ENCODE data around the gene IP6K2.
"Not testable (repeated sequence)": the region's sequence is repeated elsewhere in the genome, so short reads cannot be mapped to it uniquely, and the experiment has no call there.

The IP6K2 gene

GRCh38 chr3:48725185-48725855 is 8.3 kb upstream of the IP6K2 start:
- not testable (repeated sequence) for DNase-seq

GRCh38 chr3:48723725-48724124 is 6.7 kb upstream of the IP6K2 start:
- DNase-seq = no peak

- not testable (repeated sequence) for DNase-seq
Measured at GRCh38 chr3:48723293-48723692, 6.3 kb upstream of the IP6K2 start.

- no peak for DNase-seq
Measured at GRCh38 chr3:48716508-48716981, 476 bp downstream of the IP6K2 start.

GRCh38 chr3:48715174-48715800 is 1.7 kb downstream of the IP6K2 start:
- DNase-seq = no peak

GRCh38 chr3:48711727-48712126 is 5.3 kb downstream of the IP6K2 start:
- DNase-seq = no peak

- DNase-seq = no peak
Measured at GRCh38 chr3:48709051-48709461, 8.0 kb downstream of the IP6K2 start.

GRCh38 chr3:48708481-48708889 is 8.5 kb downstream of the IP6K2 start:
- no peak for DNase-seq

GRCh38 chr3:48707157-48707556 is 9.9 kb downstream of the IP6K2 start:
- DNase-seq = no peak

- DNase-seq = no peak
Measured at GRCh38 chr3:48702320-48702920, 14.6 kb downstream of the IP6K2 start.

- no peak for DNase-seq
Measured at GRCh38 chr3:48700731-48701405, 16.2 kb downstream of the IP6K2 start.

GRCh38 chr3:48698891-48699290 is 18.1 kb downstream of the IP6K2 start:
- no peak for DNase-seq

GRCh38 chr3:48697952-48698351 is 19.1 kb downstream of the IP6K2 start:
- DNase-seq = no peak

GRCh38 chr3:48696601-48697000 is 20.4 kb downstream of the IP6K2 start:
- no peak for DNase-seq

- DNase-seq = no peak
Measured at GRCh38 chr3:48696156-48696555, 20.9 kb downstream of the IP6K2 start.

GRCh38 chr3:48695393-48695753 is 21.6 kb downstream of the IP6K2 start:
- no peak for DNase-seq

GRCh38 chr3:48694610-48695392 is 22.2 kb downstream of the IP6K2 start:
- no peak for DNase-seq

- DNase-seq = no peak
Measured at GRCh38 chr3:48693826-48694225, 23.2 kb downstream of the IP6K2 start.

GRCh38 chr3:48692551-48692950 is 24.5 kb downstream of the IP6K2 start:
- DNase-seq = no peak

GRCh38 chr3:48690846-48691458 is 26.1 kb downstream of the IP6K2 start:
- DNase-seq = no peak

GRCh38 chr3:48689384-48689783 is 27.6 kb downstream of the IP6K2 start:
- DNase-seq = no peak

GRCh38 chr3:48688737-48689075 is 28.3 kb downstream of the IP6K2 start:
- no peak for DNase-seq
